K562 (cell line): ENCODE data around the gene HOXB8. TPM values are rescaled to one million over a fixed set of nuclear protein-coding genes. Genes with fewer than 3 reads are reported as not detected.

Source experiments
- AFF1 ChIP-seq, 2 experiments: fragments of 450-650 bp; IDR thresholded peaks; 2 replicates each; pipeline ENCODE4 v1.6.1; 2018; ENCODE audit warnings: mild to moderate bottlenecking in 2 of 2, low read depth in 1 of 2; ENCODE audit not compliant: partially characterized antibody in 2 of 2
- ARID3A ChIP-seq: IDR thresholded peaks from 2 replicates; pipeline ENCODE4 v1.6.1; 2012; ENCODE audit warnings: low read depth, low read length, improper control_type of control experiment, borderline replicate concordance
- CBFA2T2 ChIP-seq: fragments of 450-650 bp; conservative IDR thresholded peaks from 2 replicates; pipeline ENCODE4 v1.6.1; 2017; ENCODE audit warnings: mild to moderate bottlenecking
- CREM ChIP-seq: IDR thresholded peaks from 2 replicates; pipeline ENCODE4 v1.6.1; 2014; ENCODE audit warnings: antibody characterized with exemption, low read depth
- DDX20 ChIP-seq: fragments of 450-650 bp; IDR thresholded peaks from 2 replicates; pipeline ENCODE4 v1.6.1; 2016; ENCODE audit warnings: missing genetic modification characterization, low read depth, mild to moderate bottlenecking, missing compliant biosample characterization, moderate library complexity
- FOS ChIP-seq: IDR thresholded peaks from 3 replicates; pipeline ENCODE4 v1.6.1; 2011; ENCODE audit not compliant: insufficient read length; ENCODE audit errors: extremely low read depth
- HDAC1 ChIP-seq, 2 experiments: fragments of 450-650 bp; IDR thresholded peaks; 2 replicates each; pipeline ENCODE4 v1.6.1; 2016 to 2017; ENCODE audit warnings: inconsistent platforms in 1 of 2, mild to moderate bottlenecking in 1 of 2, moderate library complexity in 1 of 2
- MYBL2 ChIP-seq, 2 experiments: fragments of 450-650 bp in 1 of 2; sonication (generic) in 1 of 2; formaldehyde crosslinking in 1 of 2; IDR thresholded peaks; 2 replicates each; pipeline versions ENCODE4 v1.6.1 to v1.8.1; 2017 to 2022; ENCODE audit warnings: borderline replicate concordance in 1 of 2, inconsistent platforms in 1 of 2, low read depth in 1 of 2, mild to moderate bottlenecking in 1 of 2, missing genetic modification reagents in 1 of 2, moderate library complexity in 1 of 2
- PREB ChIP-seq: sonication (generic); formaldehyde crosslinking; IDR thresholded peaks from 2 replicates; pipeline ENCODE4 v1.8.1; 2023; ENCODE audit warnings: mild to moderate bottlenecking, missing genetic modification reagents
- RBM25 ChIP-seq: fragments of 200-400 bp; formaldehyde crosslinking; IDR thresholded peaks from 2 replicates; pipeline ENCODE4 v1.6.1; 2018; ENCODE audit warnings: low read length, low read depth, moderate library complexity; ENCODE audit not compliant: severe bottlenecking
- ZNF12 ChIP-seq: sonication (generic); formaldehyde crosslinking; IDR thresholded peaks from 2 replicates; pipeline ENCODE4 v1.4.0; 2020; ENCODE audit warnings: mild to moderate bottlenecking, missing genetic modification reagents
- polyA plus RNA-seq, 8 experiments: library from polyadenylated mRNA; depleted of rRNA in 4 of 8; stranded (reverse) in 5 of 8; unstranded in 3 of 8; fragments of >200 nt; fragmentation: Nextera tagmentation in 2 of 8; fragmentation: Illumina TruSeq in 1 of 8; extraction: Ambion mirVana in 2 of 8; extraction: Trizol in 1 of 8; gene quantifications; 2 replicates each; pipeline versions ENCODE4 v1.2.1 to v1.2.3, GENCODE V29; 2011 to 2014; ENCODE audit warnings: inconsistent platforms in 1 of 8, missing spikeins in 1 of 8
- total RNA-seq, 7 experiments: library from RNA; depleted of rRNA in 6 of 7; stranded (reverse); fragments of >200 nt in 6 of 7; fragmentation: Illumina TruSeq in 2 of 7; extraction: Trizol in 2 of 7; gene quantifications; 2 replicates each; pipeline versions ENCODE4 v1.2.1 to v1.2.3, GENCODE V29; 2011 to 2021; ENCODE audit warnings: low replicate concordance in 1 of 7

Gene HOXB8
- total and polyA plus RNA-seq, 9 of the 15 experiments (the other 6 are each of a cell fraction or from before 2014, with no cell fraction given): 0.52 to 23.8 (median 3.6) TPM

GRCh38 chr17:48604770-48605329, 10.2 kb downstream of the HOXB8 start, which contains the start of gene HOXB6 (continued):
- TF ChIP-seq AFF1 (IDR thresholded peaks at IDR 0.05; ENCODE audit: low read depth in 1 of 2, partially characterized antibody in 2 of 2) (peak in 1 of 2 experiments; percentile 60), MYBL2 (IDR thresholded peaks at IDR 0.05; ENCODE audit: low read depth) (peak; percentile 25; the same call in 1 of the 2 replicates), MYBL2 (CRISPR knock-in tag; IDR thresholded peaks at IDR 0.05; ENCODE audit: borderline replicate concordance) (no peak), RBM25 (peak; percentile 63), ZNF12 (CRISPR knock-in tag) (no peak), HDAC1 (IDR thresholded peaks at IDR 0.05) (0 out of 4 replicates have a peak, but pooled peaks of 1 of the 2 experiments have one; percentile 34), FOS (peak; percentile 13), ARID3A (peak; percentile 22; the same call in 1 of the 2 replicates), CBFA2T2 (0 out of 2 replicates have a peak, but pooled peaks have one; percentile 27), PREB (CRISPR knock-in tag) (0 out of 2 replicates have a peak, but pooled peaks have one; percentile 73), CREM (0 out of 2 replicates have a peak, but pooled peaks have one; percentile 7), DDX20 (tag) (no peak)
